Right renal pelvis (tissue), 4 donors: Measurements from ENCODE around the gene FCN1. TPM values are rescaled to one million over a fixed set of nuclear protein-coding genes. Genes with fewer than 3 reads are reported as not detected.

ENCODE experiments used
- DNase-seq, 4 donors: peaks; one replicate each; pipeline ENCODE4 v3.0.0-alpha.2; 2013; ENCODE audit warnings: low read depth in 4 of 4, low spot score in 3 of 4, missing footprints in 1 of 4
- polyA plus RNA-seq, 4 donors: library from polyadenylated mRNA; unstranded; fragments of 120-200 nt; gene quantifications; one replicate each; pipeline ENCODE4 v1.2.1, GENCODE V29; 2013; ENCODE audit not compliant: insufficient read length in 4 of 4

FCN1 gene
- polyA plus RNA-seq, 4 donors, result 1.8 to 3.2 (median 2.7) TPM

DNA sequence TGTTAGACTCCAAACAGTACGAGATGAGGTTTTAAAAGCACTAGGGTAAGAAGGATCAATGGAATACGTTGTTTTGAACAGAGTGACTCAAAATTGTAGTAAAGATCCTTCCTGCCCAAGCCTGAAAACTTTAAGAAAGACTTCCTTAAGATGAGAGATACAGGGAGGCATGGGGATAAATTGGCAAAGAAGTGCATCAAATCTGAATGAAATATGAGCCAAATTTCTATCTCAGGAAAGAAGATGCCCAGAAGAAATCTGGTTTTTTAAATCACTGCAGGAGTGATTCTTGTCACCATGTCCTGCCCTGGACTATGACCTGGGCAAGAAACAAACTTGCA lies 22.2 kb downstream of the FCN1 start:
- DNase-seq, result no peak

DNA sequence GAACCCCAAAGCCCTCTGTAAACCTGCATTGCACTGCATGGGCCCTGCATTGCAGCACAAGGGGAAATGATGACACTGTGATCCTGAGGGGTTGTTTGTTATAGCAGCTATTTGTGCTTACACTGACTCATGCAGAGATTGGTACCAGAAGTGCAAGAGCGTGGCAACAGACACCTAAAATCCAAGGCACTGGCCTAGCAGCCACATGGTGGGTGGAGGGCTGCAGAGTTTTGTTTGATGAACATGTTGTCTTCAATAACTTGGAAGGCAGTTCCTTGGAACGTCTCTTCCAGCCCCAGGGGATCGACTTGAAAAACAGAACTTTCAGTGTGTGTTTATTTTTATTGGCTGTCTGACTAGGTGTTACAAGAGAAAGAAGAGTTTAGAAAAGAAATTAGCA lies 22.6 kb downstream of the FCN1 start:
- no peak for DNase-seq

DNA sequence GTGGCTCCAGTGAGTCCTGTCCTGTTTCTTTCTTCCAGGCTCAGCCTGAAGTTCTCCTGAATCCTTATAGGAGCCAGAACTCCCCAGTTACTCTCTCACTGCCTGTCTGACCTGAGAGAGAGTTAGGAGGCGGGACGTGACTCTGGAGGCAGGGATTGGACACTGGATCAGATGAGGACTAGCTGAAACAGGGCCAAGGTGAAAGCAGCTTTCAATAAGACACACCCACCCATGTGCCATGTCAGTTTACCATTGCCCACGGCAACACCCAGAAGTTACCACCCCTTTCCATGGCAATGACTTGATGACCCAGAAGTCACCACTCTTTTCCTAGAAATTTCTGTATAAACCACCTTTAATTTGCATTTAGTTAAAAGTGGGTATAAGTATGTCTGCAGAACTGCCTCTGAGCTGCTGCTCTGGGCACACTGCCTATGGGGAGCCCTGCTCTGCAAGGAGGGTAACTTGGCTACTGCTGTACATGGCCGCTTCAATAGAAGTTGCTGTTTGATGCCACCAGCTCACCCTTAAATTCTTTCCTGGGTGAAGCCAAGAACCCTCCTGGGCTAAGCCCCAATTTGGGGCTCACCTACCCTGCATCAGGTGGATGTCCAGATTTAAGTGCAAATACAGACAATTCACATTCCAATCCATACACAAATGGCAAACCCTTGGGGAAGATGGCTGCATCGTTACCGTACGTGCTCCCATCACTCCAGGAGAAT lies 23.4 kb downstream of the FCN1 start:
- DNase-seq, result no peak

DNA sequence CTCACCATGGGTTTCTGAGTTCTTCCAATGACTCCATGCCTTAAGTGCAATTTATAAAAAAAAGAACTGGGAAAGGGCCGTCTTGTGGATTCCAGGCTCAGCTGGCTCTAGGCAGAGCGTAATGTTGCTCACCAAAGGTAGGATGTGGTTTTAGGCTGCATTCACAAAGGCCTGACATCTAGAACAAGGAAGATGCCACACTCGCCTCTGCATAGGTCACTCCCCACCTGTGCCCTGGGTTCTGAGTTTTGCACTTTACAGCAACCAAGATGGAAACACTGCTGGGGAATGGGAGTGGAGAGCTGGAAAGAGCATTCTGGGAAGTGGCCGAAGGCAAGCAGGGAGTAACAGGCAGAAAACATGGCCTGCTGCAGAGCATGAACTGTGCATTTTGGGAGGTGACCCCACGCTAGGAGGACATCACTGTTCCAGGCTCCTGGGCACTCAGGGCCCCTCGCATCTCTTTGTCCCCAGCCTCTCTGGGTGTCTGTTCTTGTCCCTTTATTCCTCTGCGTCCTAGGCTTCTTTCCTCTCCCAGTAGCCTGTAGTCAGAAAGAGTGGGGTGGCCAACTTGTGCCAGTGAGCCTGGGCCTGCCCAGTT lies 24.8 kb downstream of the FCN1 start:
- DNase-seq, result no peak

DNA sequence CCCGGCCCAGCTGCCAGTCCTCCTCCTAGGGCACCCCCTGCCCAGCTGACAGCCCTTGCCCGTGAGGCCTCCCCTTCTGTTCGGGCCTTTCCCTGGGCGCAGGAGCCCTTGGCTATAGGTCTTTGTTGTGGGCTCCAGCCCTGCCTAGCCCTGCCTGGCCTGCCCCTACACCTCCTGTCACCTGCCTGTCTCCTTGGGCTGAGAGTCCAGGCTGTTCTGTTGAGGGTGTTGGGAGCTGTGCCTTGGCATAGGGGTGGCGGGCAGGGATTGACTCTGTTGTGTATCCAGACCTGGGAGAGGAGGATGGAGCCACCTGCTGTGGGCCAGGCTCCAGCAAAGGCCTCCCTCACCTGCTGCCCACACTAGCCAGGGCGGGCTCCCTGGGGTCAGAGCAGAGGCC lies 25.5 kb downstream of the FCN1 start:
- DNase-seq, result no peak

DNA sequence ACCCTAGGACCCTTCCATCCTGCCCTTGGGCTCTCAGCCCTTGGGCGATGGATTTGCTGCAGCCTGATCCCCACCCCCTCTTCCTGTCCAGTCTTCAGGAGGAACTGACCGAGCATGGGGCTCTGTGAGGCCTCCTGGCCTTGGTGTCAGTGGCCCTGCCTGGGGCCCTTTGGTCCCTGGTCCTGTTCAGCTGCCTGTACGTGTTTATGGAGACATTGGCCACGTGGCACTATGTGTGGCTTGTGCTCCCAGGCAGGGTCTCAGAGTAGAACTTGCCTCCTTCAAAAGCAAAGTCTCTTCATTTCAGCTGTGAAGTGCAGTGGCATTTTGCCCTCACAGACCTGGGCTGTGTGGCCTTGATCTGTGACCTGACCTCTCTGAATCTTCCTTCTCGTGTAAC lies 26.0 kb downstream of the FCN1 start:
- DNase-seq, result no peak

DNA sequence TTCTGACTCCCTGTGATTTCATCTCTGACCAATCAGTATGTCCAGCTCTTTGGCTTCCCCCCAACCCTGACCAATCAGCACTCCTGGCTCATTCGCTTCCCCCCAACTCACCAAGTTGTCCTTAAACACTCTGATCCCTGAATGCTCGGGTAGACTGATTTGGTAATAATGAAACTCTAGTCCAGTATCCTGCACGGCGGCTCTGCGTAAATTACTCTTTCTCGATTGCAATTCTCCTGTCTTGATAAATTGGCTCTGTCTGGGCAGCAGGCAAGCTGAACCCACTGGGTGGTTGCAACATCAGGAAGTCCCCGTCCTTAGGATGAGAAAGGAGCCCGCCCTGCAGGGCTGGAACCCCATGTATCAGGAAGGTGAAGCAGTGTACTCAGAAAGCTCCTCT lies 26.7 kb downstream of the FCN1 start:
- DNase-seq, result no peak

DNA sequence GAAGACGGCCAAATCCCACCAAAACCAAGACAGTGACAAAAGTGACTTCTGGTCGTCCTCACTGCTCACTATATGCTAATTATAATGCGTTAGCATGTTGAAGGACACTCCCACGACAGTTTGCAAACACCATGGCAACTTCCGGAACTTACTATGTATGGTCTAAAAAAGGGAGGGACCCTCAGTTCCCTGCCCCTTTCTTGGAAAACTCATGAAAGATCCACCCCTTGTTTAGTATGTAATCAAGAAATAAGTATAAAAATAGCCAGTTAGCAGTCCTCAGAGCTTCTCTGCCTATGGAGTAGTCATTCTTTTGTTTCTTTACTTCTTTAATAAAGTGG lies 27.6 kb downstream of the FCN1 start:
- DNase-seq, result no peak

DNA sequence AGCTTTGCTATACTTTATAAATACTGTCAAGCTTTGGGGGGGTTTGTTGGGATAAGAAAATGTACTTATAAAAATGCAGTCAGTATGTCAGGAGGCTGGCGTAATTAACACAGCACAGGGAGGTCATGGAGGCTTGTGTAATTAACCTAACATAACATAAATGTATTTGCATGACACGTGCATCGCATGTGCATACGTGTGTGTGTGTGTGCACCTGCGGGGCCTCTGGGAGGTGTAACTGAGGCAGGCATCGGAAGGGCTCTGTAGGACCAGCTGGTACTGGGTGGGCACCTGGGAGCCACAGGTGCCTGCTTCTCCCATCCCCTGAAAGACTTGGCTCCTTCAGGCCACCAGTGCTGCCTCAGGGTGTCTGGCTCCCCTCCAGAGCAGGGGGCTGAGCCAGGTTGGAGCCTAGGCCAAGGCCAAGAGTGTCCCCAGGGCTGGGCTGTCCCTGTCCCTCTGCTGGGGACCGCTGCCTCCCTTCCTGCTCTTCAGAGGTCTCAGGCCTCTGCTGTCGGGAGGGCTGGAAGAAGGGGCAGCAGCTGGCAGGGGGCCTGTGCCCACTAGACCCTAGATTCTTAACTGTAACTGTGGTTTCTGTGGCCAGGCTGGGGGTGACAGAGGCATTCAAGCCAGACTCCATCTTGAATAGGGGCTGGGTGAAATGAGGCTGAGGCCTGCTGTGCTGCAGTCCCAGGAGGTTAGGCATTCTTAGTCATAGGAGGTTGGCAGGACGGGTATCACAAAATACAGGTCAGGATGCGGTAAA lies 28.1 kb downstream of the FCN1 start:
- DNase-seq, result no peak

DNA sequence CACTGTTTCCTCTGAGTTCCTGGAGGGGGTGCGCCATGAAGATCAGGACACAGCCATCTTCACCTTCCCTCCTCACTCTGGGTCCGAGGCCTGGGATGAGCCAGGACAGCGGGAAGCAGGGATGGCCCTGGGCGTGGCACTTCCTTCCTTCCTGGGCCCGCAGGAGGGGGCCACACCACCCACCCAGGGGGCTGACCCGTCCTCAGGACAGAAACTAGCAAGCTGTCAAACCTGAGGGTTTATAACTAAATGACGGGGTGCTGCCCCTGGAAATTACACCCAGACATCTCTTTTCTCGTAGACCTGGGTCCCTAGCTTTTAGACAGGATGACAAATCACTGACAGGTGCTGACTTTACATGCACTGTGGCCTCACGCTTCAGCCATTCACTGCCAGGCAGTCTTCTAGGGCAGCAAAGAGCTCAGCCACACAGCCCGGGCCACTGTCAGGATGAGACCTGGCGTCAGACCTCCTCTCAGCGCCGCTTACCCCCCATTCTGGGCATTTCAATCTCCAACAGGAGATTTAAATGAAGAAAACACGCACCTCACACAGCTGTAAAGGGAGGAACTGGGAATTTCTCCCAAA lies 29.0 kb downstream of the FCN1 start:
- DNase-seq, result no peak

DNA sequence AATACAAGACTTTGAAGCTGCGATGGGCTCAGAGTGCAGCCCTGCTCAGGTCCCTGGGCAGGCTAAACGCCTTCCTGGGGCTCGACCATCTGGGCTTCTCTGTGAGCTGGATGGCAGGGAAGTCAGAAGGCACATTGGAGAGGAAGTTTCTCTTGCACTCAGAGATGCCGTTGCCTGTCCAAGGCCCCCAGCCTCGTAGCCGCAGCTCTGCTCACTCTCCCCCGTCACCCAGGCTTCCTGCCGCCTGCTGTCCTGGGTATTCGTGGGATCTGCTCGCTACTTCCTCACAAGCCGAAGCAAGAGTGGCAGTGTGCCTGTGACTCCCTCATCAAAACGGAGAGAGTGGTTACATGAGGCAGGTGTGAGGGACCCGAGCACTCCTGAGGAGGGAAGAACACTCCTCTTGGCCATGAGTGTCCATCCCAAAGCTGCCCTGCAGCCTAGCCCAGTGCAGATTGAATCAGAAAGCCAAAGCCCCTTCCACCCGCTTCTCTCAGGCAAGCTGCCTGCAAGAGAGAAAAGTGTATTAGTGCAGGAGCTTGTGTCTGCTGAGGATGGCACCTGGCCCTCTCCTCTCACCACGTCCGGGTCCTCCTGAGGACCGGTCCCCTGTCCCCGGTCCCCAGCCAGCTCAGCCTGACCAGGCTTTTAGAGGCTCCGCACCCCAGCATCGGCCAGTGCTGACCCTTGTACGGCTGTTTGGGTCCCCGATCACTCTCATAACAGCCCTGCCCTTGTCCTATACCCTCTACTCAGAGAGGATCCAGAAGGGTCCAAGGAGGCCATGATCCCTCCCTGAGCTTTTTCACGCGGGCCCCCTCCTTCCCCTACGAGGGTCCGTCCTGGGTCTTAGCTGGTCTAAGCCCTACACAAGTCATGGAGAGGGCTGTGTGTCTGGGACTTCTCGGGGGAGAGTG lies 29.8 kb downstream of the FCN1 start:
- no peak for DNase-seq

DNA sequence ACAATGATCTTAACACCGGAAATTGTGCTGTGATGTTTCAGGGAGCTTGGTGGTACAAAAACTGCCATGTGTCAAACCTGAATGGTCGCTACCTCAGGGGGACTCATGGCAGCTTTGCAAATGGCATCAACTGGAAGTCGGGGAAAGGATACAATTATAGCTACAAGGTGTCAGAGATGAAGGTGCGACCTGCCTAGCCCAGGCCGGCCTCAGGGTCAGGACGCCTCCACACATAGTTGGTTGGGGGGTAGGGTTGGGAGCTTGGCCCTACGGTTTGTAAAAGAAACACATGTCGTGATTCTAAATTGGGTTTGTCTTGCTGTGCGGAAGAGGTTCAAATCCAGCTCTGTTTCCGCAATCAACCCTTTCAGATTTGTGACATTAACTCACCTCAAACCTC lies 30.5 kb downstream of the FCN1 start:
- DNase-seq, result no peak

DNA sequence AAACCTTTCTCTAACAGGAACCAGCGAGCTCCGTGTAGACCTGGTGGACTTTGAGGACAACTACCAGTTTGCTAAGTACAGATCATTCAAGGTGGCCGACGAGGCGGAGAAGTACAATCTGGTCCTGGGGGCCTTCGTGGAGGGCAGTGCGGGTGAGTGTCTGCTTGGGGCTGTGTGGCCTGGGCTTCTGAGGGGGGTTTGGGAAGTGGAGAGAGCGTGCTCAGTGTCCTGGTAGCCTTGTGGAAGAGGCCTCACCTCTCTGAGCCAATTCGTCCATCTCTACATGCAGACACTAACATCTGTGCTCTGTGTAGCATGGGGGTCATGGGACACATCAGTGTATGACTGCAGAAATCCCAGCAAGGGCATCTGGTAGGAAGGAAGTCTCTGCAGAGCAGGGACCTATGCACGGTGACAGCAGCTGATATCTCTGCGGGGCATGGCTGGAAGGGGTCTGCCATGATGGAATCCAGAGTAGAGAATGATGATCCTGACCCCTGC lies 31.2 kb downstream of the FCN1 start:
- no peak for DNase-seq

DNA sequence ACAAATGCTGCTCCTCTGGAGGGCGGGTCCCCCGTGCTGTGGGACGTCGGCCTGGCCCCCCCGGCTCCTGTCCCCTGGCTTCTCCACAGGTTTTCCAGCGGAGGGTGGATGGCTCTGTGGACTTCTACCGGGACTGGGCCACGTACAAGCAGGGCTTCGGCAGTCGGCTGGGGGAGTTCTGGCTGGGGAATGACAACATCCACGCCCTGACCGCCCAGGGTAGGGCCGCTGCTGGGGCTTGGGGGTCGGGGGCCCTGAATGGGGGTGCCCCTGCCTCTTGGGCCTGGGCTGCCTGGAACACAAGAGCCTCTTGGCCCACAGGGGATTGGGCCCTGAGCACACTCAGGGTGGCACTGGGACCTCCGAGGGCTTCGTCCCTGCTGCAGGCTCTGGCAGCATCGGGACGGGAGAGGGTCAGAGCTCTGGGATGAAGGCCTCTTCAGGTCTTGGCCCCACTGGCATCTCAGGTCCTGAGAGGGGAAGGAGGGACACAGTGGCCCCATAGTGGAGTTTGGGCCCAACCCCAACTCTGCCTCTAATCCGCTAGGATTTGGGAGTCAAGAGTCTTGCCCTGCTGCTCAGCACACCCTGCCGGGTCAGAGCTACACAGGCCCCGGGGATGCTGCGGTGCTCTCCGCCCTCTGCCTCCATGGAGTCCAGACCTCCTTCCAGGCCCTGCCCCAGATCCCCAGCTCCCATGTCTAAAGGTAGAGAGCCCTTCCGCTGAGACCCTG lies 31.9 kb downstream of the FCN1 start:
- no peak for DNase-seq

DNA sequence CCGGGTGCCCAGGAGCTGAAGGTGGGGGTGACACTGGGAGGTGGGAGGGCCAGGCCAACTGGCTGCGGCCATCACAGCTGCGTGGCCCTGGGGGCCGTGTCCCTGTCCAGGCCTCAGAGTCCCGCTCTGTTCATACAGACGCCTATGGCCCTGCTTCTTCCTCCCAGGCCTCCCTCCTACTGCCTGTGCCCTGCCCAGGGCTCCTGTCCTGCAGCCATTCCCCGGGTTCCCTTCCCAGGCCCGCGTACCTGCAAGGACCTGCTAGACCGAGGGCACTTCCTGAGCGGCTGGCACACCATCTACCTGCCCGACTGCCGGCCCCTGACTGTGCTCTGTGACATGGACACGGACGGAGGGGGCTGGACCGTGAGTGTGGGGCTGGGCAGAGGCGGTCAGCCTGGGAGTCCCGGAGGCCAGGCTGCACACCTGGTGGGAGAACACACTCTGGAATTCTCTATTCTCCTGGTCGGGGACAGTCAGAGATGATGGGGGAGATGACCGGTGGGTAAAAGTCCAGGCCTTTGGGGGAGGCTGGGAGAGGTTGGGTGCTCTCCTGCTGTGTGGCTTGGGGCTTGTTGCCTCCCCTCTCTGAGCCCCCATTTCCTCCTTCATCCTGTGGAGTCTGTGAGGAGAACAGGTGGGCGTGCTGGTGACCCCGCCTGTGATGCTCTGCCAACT lies 32.6 kb downstream of the FCN1 start:
- DNase-seq, result no peak

DNA sequence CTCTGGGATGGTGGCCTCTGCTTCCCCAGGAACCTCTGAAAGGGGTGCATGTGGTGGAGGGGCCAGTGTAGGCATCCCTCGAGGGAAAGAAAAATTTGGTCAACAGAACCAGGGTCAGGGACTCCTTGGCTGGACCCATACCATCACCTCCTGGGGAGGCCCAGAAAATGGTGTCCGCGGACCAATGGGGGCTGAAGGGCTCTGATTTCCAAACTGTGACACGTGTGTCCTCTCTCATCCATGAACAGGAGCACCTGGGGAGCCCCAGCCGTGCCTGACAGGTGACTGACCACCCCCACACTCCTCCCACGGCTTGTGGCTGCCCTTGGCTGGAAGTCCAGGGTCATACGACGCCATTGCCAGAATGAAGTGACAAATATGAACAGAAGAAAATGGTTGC lies 33.2 kb downstream of the FCN1 start:
- no peak for DNase-seq

DNA sequence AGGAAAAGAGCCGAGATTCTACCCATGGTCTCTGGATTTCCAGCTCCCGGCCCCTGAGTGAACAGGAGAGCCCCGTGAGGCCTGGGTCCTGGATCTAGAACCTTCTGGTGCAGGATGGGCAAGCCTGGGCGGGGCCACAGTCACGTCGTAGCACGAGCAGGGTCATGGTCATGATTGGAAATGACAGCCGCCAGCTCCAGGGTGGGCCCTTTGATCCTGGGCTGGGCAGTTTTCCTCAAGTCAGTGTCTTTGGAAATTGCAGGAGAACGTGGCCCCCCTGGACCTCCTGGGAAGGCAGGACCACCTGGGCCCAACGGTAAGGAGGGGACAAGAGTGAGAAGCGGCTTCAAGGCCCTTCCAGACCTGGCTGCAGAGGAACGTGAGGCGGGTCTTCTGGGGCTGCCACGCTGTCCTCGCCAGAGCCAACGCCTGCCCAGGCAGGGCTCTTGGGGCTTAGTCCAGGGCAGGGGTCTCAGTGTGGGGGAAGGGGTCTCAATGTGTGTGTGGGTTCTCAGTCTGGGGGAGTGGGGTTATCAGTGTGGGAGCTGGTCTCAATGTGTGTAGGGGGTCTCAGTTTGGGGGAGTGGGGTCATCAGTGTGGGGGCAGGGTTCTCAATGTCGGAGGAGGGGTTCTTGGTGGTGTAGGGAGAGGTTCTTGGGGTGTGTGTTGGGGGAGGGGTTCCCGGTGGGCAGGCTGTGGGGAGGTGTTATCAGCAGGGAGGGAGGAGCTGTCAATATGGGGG lies 34.5 kb downstream of the FCN1 start:
- DNase-seq, result no peak

DNA sequence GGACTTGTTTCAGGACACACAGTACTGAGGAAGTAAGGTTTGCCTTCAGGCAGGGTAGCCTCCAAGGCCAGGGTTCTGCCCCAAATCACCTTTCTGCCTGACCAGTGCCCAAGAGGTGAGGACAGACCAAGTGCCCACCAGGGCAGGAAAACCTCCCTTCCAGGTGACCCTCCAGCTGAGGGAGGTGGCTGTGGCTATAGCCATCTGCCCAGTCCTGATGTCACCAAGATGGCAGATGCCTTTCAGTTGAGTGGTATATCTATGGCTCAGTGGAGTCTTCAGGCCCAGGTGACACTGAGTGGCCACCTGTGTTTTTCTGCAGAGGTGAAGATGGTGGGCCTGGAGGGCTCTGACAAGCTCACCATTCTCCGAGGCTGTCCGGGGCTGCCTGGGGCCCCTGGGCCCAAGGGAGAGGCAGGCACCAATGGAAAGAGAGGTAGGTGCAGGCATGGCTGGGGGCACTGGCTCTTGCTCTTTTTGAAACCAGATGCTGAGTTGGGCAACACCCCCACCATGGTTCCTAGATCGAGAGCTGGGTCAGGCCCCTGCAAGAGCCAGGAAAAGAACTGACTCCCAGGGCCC lies 35.4 kb downstream of the FCN1 start:
- DNase-seq, result no peak
